Body of pancreas (tissue), 4 donors: Measurements from ENCODE around the gene ARHGEF39. TPM values are rescaled to one million over a fixed set of nuclear protein-coding genes. Genes with fewer than 3 reads are reported as not detected.

ENCODE experiments used
- ATAC-seq: fragments of 150-250 bp; one replicate; pipeline ENCODE4 v1.9.1; 2016
- DNase-seq, 4 donors: peaks; one replicate each; pipeline ENCODE4 v3.0.0-alpha.2; 2019
- H3K27ac ChIP-seq, 4 donors: fragments of 200-600 bp; sonication (generic); 1 replicate in 3 of 4; 2 replicates in 1 of 4; pipeline versions ENCODE4 v1.5.1 to v1.6.1; 2016 to 2019; ENCODE audit warnings: mild to moderate bottlenecking in 1 of 4, mixed read lengths in 1 of 4, moderate library complexity in 1 of 4
- H3K27me3 ChIP-seq, 2 donors: fragments of 200-600 bp; sonication (generic); one replicate each; pipeline ENCODE4 v1.6.0; 2016; ENCODE audit warnings: mild to moderate bottlenecking in 1 of 2
- H3K36me3 ChIP-seq, 2 donors: fragments of 200-600 bp; sonication (generic); replicated peaks in 1 of 2; 2 replicates each; pipeline ENCODE4 v1.5.1; 2016; ENCODE audit warnings: low read depth in 2 of 2; ENCODE audit not compliant: insufficient read depth in 1 of 2
- H3K4me1 ChIP-seq: fragments of 200-600 bp; sonication (generic); one replicate; pipeline ENCODE4 v1.6.0; 2016
- H3K4me3 ChIP-seq, 2 donors: fragments of 200-600 bp; sonication (generic); 1 replicate in 1 of 2; 2 replicates in 1 of 2; pipeline ENCODE4 v1.5.1; 2016 to 2019
- H3K9me3 ChIP-seq, 3 donors: fragments of 200-600 bp; sonication (generic); 1 replicate in 2 of 3; 2 replicates in 1 of 3; pipeline ENCODE4 v1.5.1; 2016
- CTCF ChIP-seq, 7 experiments: fragments of 450-650 bp in 4 of 7; fragments of 200-600 bp in 3 of 7; sonication (generic) in 3 of 7; IDR thresholded peaks; one replicate each; pipeline ENCODE4 v1.5.1; 2016 to 2019; ENCODE audit warnings: antibody characterized with exemption in 7 of 7
- POLR2A ChIP-seq, 3 donors: fragments of 450-650 bp; IDR thresholded peaks; one replicate each; pipeline ENCODE4 v1.6.1; 2016; ENCODE audit warnings: antibody characterized with exemption in 3 of 3, mild to moderate bottlenecking in 2 of 3
- WGBS, 2 donors: methylation state at CpG; one replicate each; pipeline ENCODE4 v1.1.5; 2017; 5-methylcytosine and 5-hydroxymethylcytosine counted together
- intact Hi-C: fragments of 100-400 bp; cut with DNase I; formaldehyde crosslinking; loops from one replicate; pipeline ENCODE4 v1.15.1; 2023
- total RNA-seq, 2 donors: library from RNA; depleted of rRNA; stranded (reverse); fragments of >200 nt; gene quantifications; one replicate each; pipeline ENCODE4 v1.1.0, GENCODE V29; 2016

The ARHGEF39 gene
- total RNA-seq, 2 donors from 2014 or later = 0.26 TPM; not detected in 1

GRCh38 chr9:35705836-35706430 is 40.9 kb upstream of the ARHGEF39 start:
- WGBS, 2 donors = 85% methylated on average over 7 of the region's 7 CpGs; no CpG with 5 or more reads in 1 of the 2 donors
- Histone ChIP-seq H3K9me3 (no peaks in the 10 kb centered on the region), H3K36me3 (peaks cover 33 to 76% of the 10 kb centered on the region in 2 donors), H3K27ac (no peak overlapping the region), H3K4me3 (no peak overlapping the region), H3K4me1 (no peaks in the 10 kb centered on the region), H3K27me3 (no peaks in the 10 kb centered on the region)
- no peak for ATAC-seq
- DNase-seq = no peak
- TF ChIP-seq POLR2A (IDR thresholded peaks at IDR 0.05) (no peak), CTCF (IDR thresholded peaks at IDR 0.05) (no peak)
- intact Hi-C loops = no loop called here

GRCh38 chr9:35705372-35705771 is 40.4 kb upstream of the ARHGEF39 start:
- Histone ChIP-seq H3K27ac (no peak overlapping the region), H3K36me3 (peaks cover 37 to 72% of the 10 kb centered on the region in 2 donors), H3K4me1 (no peaks in the 10 kb centered on the region), H3K9me3 (no peaks in the 10 kb centered on the region), H3K4me3 (no peak overlapping the region), H3K27me3 (no peaks in the 10 kb centered on the region)
- WGBS, 2 donors = 83 to 87% methylated on average over 1 to 8 of the region's 8 CpGs
- DNase-seq (no peak), ATAC-seq (no peak)
- intact Hi-C loops = no loop called here
- TF ChIP-seq POLR2A (IDR thresholded peaks at IDR 0.05) (no peak), CTCF (IDR thresholded peaks at IDR 0.05) (no peak)

- Histone ChIP-seq H3K9me3 (no peaks in the 10 kb centered on the region), H3K4me1 (no peaks in the 10 kb centered on the region), H3K36me3 (peaks cover 50 to 81% of the 10 kb centered on the region in 2 donors), H3K27me3 (no peaks in the 10 kb centered on the region), H3K4me3 (no peak overlapping the region), H3K27ac (no peak overlapping the region)
- intact Hi-C loops = no loop called here
- 95 to 96% methylated on average over 22 to 26 of the region's 26 CpGs for WGBS, 2 donors
- DNase-seq (no peak), ATAC-seq (no peak)
- TF ChIP-seq CTCF (IDR thresholded peaks at IDR 0.05) (no peak), POLR2A (IDR thresholded peaks at IDR 0.05) (no peak)
Measured at GRCh38 chr9:35703906-35704672, 39.1 kb upstream of the ARHGEF39 start.

GRCh38 chr9:35702696-35703095 is 37.7 kb upstream of the ARHGEF39 start:
- Histone ChIP-seq H3K36me3 (peaks cover 50 to 84% of the 10 kb centered on the region in 2 donors), H3K27ac (no peak overlapping the region), H3K4me3 (no peak overlapping the region), H3K4me1 (no peaks in the 10 kb centered on the region), H3K27me3 (no peaks in the 10 kb centered on the region), H3K9me3 (no peaks in the 10 kb centered on the region)
- ATAC-seq = no peak
- no peak for DNase-seq
- WGBS, 2 donors = 94 to 96% methylated on average over 7 of the region's 7 CpGs
- TF ChIP-seq CTCF (IDR thresholded peaks at IDR 0.05) (no peak), POLR2A (IDR thresholded peaks at IDR 0.05) (no peak)
- intact Hi-C loops = no loop called here
